B cell (primary cell): ENCODE measurements around the gene DSN1. TPM values are rescaled to one million over a fixed set of nuclear protein-coding genes. Genes with fewer than 3 reads are reported as not detected.
A peak's percentile ranks its signal among the peaks of the same experiment; 100 is the strongest.

Source experiments
- ATAC-seq: fragments of 200-7000 bp; cut with Tn5 transposase; one replicate; pipeline ENCODE4 v1.10.0; 2021; ENCODE audit warnings: low read depth, mild to moderate bottlenecking, moderate number of reproducible peaks, moderate library complexity
- CTCF ChIA-PET: fragments of 350-600 bp; sonication (Branson Sonifier 250); formaldehyde crosslinking; loops from one replicate; lab custom pipeline; 2021; ENCODE audit warnings: antibody characterized with exemption, inconsistent platforms; lab: Charles Lee
- POLR2A ChIA-PET: fragments of 350-600 bp; sonication (Branson Sonifier 250); formaldehyde crosslinking; loops from one replicate; lab custom pipeline; 2021; ENCODE audit warnings: antibody characterized with exemption; lab: Charles Lee
- DNase-seq: peaks from one replicate; pipeline ENCODE4 v3.0.0; 2013
- H2AFZ ChIP-seq: 2 replicates; pipeline ENCODE4 v1.6.1; 2012; ENCODE audit warnings: mild to moderate bottlenecking, low read depth, low read length; ENCODE audit not compliant: insufficient read depth, poor library complexity, severe bottlenecking
- H3K27ac ChIP-seq, 2 donors: 1 replicate in 1 of 2; 2 replicates in 1 of 2; pipeline ENCODE4 v1.5.1; 2012 to 2013; ENCODE audit warnings: low read length in 2 of 2, mild to moderate bottlenecking in 2 of 2, moderate library complexity in 1 of 2
- H3K27me3 ChIP-seq, 4 experiments: fragments of 200-600 bp in 1 of 4; sonication (generic) in 1 of 4; replicated peaks in 1 of 4; 1 replicate in 2 of 4; 2 replicates in 2 of 4; pipeline versions ENCODE4 v1.6.1 to v1.7.0; 2013 to 2016; ENCODE audit warnings: low read length in 3 of 4, mild to moderate bottlenecking in 2 of 4, mixed read lengths in 1 of 4, moderate library complexity in 1 of 4; ENCODE audit not compliant: insufficient read depth in 4 of 4, control insufficient read depth in 3 of 4; ENCODE audit errors: control extremely low read depth in 1 of 4
- H3K36me3 ChIP-seq, 2 experiments: replicated peaks in 1 of 2; 1 replicate in 1 of 2; 2 replicates in 1 of 2; pipeline versions ENCODE4 v1.6.1 to v1.7.1; 2013; ENCODE audit warnings: low read length in 1 of 2; ENCODE audit not compliant: insufficient read depth in 2 of 2, control insufficient read depth in 1 of 2; ENCODE audit errors: control extremely low read depth in 1 of 2, extremely low read depth in 1 of 2
- H3K4me1 ChIP-seq, 2 donors: fragments of 200-600 bp in 1 of 2; sonication (generic) in 1 of 2; 1 replicate in 1 of 2; 2 replicates in 1 of 2; pipeline versions ENCODE4 v1.5.1 to v1.6.1; 2013 to 2017; ENCODE audit warnings: low read length in 2 of 2; ENCODE audit not compliant: control insufficient read depth in 2 of 2, insufficient read depth in 2 of 2
- H3K4me2 ChIP-seq: replicated peaks from 2 replicates; pipeline ENCODE3; 2012; ENCODE audit warnings: mild to moderate bottlenecking, low read depth, low read length; ENCODE audit not compliant: poor library complexity, severe bottlenecking
- H3K4me3 ChIP-seq, 5 experiments: fragments of 200-600 bp in 1 of 5; sonication (generic) in 1 of 5; 1 replicate in 3 of 5; 2 replicates in 2 of 5; pipeline versions ENCODE4 v1.5.1 to v1.7.0; 2011 to 2016; ENCODE audit warnings: low read length in 4 of 5, mild to moderate bottlenecking in 4 of 5, low read depth in 2 of 5, control low read depth in 1 of 5, moderate library complexity in 1 of 5; ENCODE audit not compliant: insufficient read depth in 1 of 5; ENCODE audit errors: control extremely low read depth in 1 of 5, extremely low read depth in 1 of 5
- H3K79me2 ChIP-seq: fragments of 200-600 bp; sonication (generic); one replicate; pipeline ENCODE4 v1.6.0; 2016; ENCODE audit warnings: low read length; ENCODE audit not compliant: control insufficient read depth, insufficient read depth
- H3K9ac ChIP-seq: fragments of 200-600 bp; sonication (generic); 2 replicates; pipeline ENCODE4 v1.6.1; 2017; ENCODE audit warnings: mild to moderate bottlenecking, low read length, moderate library complexity
- H3K9me3 ChIP-seq, 3 donors: one replicate each; pipeline versions ENCODE4 v1.6.1 to v1.7.1; 2013; ENCODE audit warnings: low read length in 2 of 3; ENCODE audit not compliant: control insufficient read depth in 2 of 3, insufficient read depth in 1 of 3; ENCODE audit errors: control extremely low read depth in 1 of 3
- H4K20me1 ChIP-seq: 2 replicates; pipeline ENCODE4 v1.6.0; 2012; ENCODE audit warnings: mild to moderate bottlenecking, low read length; ENCODE audit not compliant: insufficient read depth, control insufficient read depth, poor library complexity, severe bottlenecking
- H3K27ac Mint-ChIP-seq: one replicate; pipeline ENCODE4 v1.8.0; 2021; ENCODE audit warnings: mixed read lengths
- H3K27me3 Mint-ChIP-seq: one replicate; pipeline ENCODE4 v1.8.0; 2021; ENCODE audit warnings: mixed read lengths
- H3K4me1 Mint-ChIP-seq: one replicate; pipeline ENCODE4 v1.8.0; 2021; ENCODE audit warnings: mixed read lengths
- H3K4me3 Mint-ChIP-seq: one replicate; pipeline ENCODE4 v1.8.0; 2021; ENCODE audit warnings: mixed read lengths
- H3K9me3 Mint-ChIP-seq: one replicate; pipeline ENCODE4 v1.8.0; 2022; ENCODE audit warnings: mixed read lengths; ENCODE audit not compliant: insufficient read depth
- EZH2 ChIP-seq: IDR thresholded peaks from 2 replicates; pipeline ENCODE4 v1.6.1; 2012; ENCODE audit warnings: borderline replicate concordance, low read depth, mild to moderate bottlenecking, moderate library complexity, low read length; ENCODE audit not compliant: insufficient read depth, poor library complexity, severe bottlenecking
- WGBS: methylation state at CpG from one replicate; pipeline ENCODE4 v1.1.5; 2013; ENCODE audit warnings: missing lambda C conversion rate; ENCODE audit not compliant: insufficient coverage; 5-methylcytosine and 5-hydroxymethylcytosine counted together
- intact Hi-C: fragments of 100-400 bp; cut with micrococcal nuclease; formaldehyde crosslinking; loops from one replicate; pipeline ENCODE4 v1.10.0; 2022
- polyA plus RNA-seq: library from polyadenylated mRNA; depleted of rRNA; stranded (reverse); fragments of >200 nt; gene quantifications from 2 replicates; pipeline ENCODE4 v1.2.3, GENCODE V29; 2012
- total RNA-seq, 2 donors: library from RNA; stranded (reverse); fragments of 120-200 nt in 1 of 2; gene quantifications; 1 replicate in 1 of 2; 2 replicates in 1 of 2; pipeline versions ENCODE4 v1.2.3 to v1.2.4, GENCODE V29; 2013 to 2022
- TF ChIP-seq, protein P1 (sequence below): fragments of 200-600 bp; IDR thresholded peaks from one replicate; pipeline ENCODE4 v1.8.0; 2022; ENCODE audit warnings: antibody characterized with exemption, mild to moderate bottlenecking

DSN1 gene
- total and polyA plus RNA-seq, 2 donors (not counting 1 experiment from before 2014, with no cell fraction given), result 13.2 to 17.1 TPM

DNA sequence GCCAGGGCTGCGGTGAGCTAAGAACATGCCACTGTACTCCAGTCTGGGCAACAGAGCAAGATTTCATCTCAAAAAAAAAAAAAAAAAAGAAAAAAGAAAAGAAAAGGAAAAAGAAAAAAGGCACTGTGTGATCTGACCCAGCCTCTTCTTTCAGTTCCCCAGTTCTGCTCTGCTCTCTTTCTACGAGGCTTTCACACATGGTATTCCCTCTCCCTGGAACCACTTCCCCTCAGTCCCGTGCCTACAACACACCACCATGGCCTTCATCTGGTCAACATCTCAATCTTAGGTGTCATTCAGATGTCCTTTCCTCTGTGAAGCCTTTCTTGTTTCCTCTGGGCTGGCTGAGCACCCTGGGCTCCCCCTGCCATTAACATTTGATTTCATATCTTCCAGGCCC is 2.3 kb upstream of the DSN1 start:
- no peak overlapping the region for H3K27ac ChIP-seq
- Mint-ChIP-seq H3K4me3 (peak overlapping the region; percentile 55), H3K9me3 (no peaks in the 10 kb centered on the region), H3K4me1 (peaks cover 31% of the 10 kb centered on the region), H3K27ac (peak overlapping the region; percentile 84), H3K27me3 (no peaks in the 10 kb centered on the region)
- CTCF ChIA-PET, result interaction anchor here (1.3 to 2.5 kb wide), 2 partner anchors 38 to 88 kb away, joined by 3 to 10 read pairs; a partner anchor contains a TSS
- H3K79me2 ChIP-seq, result peaks cover 19% of the 10 kb centered on the region
- no peak for TF ChIP-seq EZH2
- TF ChIP-seq, protein P1, sequence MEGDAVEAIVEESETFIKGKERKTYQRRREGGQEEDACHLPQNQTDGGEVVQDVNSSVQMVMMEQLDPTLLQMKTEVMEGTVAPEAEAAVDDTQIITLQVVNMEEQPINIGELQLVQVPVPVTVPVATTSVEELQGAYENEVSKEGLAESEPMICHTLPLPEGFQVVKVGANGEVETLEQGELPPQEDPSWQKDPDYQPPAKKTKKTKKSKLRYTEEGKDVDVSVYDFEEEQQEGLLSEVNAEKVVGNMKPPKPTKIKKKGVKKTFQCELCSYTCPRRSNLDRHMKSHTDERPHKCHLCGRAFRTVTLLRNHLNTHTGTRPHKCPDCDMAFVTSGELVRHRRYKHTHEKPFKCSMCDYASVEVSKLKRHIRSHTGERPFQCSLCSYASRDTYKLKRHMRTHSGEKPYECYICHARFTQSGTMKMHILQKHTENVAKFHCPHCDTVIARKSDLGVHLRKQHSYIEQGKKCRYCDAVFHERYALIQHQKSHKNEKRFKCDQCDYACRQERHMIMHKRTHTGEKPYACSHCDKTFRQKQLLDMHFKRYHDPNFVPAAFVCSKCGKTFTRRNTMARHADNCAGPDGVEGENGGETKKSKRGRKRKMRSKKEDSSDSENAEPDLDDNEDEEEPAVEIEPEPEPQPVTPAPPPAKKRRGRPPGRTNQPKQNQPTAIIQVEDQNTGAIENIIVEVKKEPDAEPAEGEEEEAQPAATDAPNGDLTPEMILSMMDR, result no peak
- H4K20me1 ChIP-seq, result no peaks in the 10 kb centered on the region
- H2AFZ ChIP-seq, result no peak overlapping the region
- no peak overlapping the region for H3K4me3 ChIP-seq
- H3K36me3 ChIP-seq, result peaks cover 0 to under 1% of the 10 kb centered on the region in 2 experiments
- ATAC-seq (no peak), DNase-seq (no peak)
- peaks cover 8 to 16% of the 10 kb centered on the region in 2 donors for H3K4me1 ChIP-seq
- intact Hi-C loops, result no loop called here
- WGBS, result 42% methylated on average over 2 of the region's 3 CpGs
- no peak overlapping the region for H3K4me2 ChIP-seq
- no peaks in the 10 kb centered on the region for H3K27me3 ChIP-seq
- no peaks in the 10 kb centered on the region for H3K9me3 ChIP-seq
- POLR2A ChIA-PET, result no interaction called here
- no peak overlapping the region for H3K9ac ChIP-seq

DNA sequence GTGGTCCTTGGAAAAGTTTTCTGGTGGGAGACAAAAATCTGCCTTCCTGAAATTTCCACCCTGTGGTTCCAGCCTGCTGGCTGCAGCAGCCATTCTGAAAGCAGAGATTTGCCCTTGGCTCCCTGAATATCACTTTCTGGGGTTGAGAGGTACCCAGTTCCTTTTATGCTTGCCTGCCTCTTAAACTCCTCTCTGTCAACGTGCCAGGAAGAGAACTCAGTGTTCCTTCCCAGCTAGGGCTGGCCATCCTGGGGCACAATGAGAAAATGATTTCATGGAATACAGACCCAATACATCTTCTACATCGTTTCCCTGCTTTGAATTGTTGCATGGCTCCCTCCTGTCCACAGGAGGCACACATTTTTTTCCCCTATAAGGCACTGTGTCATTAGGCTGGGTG is 1.6 kb upstream of the DSN1 start:
- H3K36me3 ChIP-seq, result peaks cover 0 to 5% of the 10 kb centered on the region in 2 experiments
- TF ChIP-seq, protein P1, result no peak
- TF ChIP-seq EZH2, result no peak
- Mint-ChIP-seq H3K27ac (no peak overlapping the region), H3K4me3 (peak overlapping the region; percentile 89), H3K4me1 (peaks cover 33% of the 10 kb centered on the region), H3K9me3 (no peaks in the 10 kb centered on the region), H3K27me3 (no peaks in the 10 kb centered on the region)
- peaks cover 8 to 16% of the 10 kb centered on the region in 2 donors for H3K4me1 ChIP-seq
- H4K20me1 ChIP-seq, result no peaks in the 10 kb centered on the region
- H3K79me2 ChIP-seq, result peaks cover 24% of the 10 kb centered on the region
- no peak overlapping the region for H3K4me2 ChIP-seq
- POLR2A ChIA-PET, result no interaction called here
- H3K9me3 ChIP-seq, result no peaks in the 10 kb centered on the region
- no peak overlapping the region for H3K9ac ChIP-seq
- no peaks in the 10 kb centered on the region for H3K27me3 ChIP-seq
- 76% methylated on average over 2 of the region's 2 CpGs for WGBS
- intact Hi-C loops, result no loop called here
- no peak overlapping the region for H2AFZ ChIP-seq
- no peak for DNase-seq
- CTCF ChIA-PET, result interaction anchor here (1.1 to 2.5 kb wide), 7 partner anchors 29 to 112 kb away, joined by 3 to 11 read pairs (median 6); partner anchors contain the start of gene NDRG3
- H3K27ac ChIP-seq, result no peak overlapping the region
- ATAC-seq, result no peak
- no peak overlapping the region for H3K4me3 ChIP-seq
